Measurements from ENCODE around the gene OCEL1.

DNA sequence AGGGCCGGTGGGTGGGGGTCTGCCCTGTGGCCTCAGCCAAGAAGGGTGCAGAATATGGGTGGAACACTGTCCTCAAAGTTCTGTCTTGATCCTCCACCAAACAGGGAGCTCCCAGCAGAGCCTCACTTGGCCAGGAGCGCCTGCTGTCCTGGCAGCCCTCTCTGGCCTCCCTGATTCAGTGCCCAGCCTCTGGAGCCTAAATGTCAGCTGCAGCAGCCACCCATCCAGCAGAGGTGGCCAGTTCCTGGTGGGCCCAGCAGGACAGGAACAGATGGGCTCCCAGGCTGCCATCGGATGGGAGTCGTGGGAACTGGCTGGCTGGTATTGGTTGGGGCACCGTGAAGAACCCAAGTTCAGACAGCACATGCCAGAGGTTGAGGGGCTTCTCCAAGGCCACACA is 12.7 kb upstream of the OCEL1 start:
- TF ChIP-seq, protein P1, sequence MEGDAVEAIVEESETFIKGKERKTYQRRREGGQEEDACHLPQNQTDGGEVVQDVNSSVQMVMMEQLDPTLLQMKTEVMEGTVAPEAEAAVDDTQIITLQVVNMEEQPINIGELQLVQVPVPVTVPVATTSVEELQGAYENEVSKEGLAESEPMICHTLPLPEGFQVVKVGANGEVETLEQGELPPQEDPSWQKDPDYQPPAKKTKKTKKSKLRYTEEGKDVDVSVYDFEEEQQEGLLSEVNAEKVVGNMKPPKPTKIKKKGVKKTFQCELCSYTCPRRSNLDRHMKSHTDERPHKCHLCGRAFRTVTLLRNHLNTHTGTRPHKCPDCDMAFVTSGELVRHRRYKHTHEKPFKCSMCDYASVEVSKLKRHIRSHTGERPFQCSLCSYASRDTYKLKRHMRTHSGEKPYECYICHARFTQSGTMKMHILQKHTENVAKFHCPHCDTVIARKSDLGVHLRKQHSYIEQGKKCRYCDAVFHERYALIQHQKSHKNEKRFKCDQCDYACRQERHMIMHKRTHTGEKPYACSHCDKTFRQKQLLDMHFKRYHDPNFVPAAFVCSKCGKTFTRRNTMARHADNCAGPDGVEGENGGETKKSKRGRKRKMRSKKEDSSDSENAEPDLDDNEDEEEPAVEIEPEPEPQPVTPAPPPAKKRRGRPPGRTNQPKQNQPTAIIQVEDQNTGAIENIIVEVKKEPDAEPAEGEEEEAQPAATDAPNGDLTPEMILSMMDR (IDR thresholded peaks at IDR 0.05; ENCODE audit: borderline replicate concordance, extremely low read depth, low read length, poor library complexity, severe bottlenecking) = no peak
- no peak for TF ChIP-seq EZH2 (IDR thresholded peaks at IDR 0.05; ENCODE audit: borderline replicate concordance, low read depth, low read length, severe bottlenecking)
